NCI-H69 (cell line): ENCODE results near the gene OAT.

Experiments
- DNase-seq: peaks from one replicate; lab custom pipeline; 2025; lab: John Stamatoyannopoulos, UW

Gene OAT

DNA sequence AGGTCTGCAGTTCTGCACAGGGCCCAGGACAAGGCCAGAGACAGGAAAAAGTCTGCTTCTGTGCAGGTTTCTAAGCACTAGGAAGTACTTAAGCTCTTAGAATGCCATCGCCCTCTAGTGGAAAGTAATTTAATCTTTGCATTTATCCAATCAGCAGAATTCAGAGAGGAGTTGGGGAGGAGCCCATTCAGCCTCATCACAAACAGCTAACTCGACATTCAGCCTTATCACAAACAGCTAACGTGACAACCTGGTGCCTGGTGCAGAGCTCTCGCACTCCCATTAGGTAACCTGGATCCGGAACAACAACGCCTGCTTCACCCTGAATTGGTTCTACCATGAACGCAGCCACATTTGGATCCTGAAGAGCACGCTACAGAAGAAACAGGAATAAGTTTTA lies 15.2 kb downstream of the OAT start:
- peak; percentile 68 for DNase-seq

DNA sequence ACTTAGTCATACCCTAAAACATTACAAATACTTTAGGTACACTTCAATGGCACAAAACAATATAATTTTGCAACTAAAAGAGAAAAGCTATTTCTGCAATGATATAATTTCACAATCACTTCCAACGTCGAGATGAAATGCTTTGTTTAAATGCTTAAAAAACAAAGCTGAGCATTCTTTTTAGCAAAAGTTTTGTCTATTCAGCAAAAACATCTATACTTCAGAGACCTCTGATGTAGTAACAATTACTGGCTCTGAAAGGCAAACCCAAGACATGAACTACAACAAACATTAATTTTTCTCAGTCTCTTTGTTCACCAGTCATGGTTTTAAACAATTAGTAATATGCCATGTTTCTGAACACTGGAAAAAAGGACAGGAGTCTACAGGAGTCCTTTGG lies 16.4 kb downstream of the OAT start:
- no peak for DNase-seq

DNA sequence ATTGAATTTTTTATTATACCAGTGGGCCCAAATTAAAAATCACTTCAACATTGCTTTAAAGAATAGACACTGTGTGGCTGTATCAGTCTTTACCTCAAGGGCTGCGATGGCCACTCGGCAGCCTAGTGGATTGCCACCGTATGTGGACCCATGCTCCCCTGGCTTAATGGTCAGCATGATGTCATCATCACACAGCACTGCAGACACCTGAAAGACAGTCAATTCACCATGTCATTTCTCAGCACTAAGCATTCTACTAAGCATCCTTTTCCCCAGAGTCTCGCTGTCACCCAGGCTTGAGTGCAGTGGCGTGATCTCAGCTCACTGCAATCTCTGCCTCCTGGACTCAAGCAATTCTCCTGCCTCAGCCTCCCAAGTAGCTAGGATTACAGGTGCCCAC lies 17.1 kb downstream of the OAT start:
- DNase-seq = no peak

DNA sequence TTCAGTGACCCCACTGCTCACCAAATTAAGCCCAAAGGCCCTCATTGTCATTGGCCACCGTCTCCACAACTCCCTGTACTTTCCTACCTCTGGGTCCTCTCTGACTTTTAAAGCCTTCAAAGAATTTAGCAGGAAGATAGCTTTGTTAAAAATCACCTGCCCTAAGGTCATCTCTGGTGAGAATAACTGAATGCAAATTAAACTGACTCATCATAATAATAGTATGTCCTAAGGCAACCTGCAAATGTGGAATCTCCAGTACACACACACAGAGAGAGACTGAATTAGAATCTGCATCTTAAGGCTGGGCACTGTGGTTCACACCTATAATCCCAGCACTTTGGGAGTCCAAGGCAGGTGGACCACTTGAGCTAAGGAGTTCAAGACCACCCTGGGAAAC lies 24.1 kb downstream of the OAT start:
- no peak for DNase-seq

DNA sequence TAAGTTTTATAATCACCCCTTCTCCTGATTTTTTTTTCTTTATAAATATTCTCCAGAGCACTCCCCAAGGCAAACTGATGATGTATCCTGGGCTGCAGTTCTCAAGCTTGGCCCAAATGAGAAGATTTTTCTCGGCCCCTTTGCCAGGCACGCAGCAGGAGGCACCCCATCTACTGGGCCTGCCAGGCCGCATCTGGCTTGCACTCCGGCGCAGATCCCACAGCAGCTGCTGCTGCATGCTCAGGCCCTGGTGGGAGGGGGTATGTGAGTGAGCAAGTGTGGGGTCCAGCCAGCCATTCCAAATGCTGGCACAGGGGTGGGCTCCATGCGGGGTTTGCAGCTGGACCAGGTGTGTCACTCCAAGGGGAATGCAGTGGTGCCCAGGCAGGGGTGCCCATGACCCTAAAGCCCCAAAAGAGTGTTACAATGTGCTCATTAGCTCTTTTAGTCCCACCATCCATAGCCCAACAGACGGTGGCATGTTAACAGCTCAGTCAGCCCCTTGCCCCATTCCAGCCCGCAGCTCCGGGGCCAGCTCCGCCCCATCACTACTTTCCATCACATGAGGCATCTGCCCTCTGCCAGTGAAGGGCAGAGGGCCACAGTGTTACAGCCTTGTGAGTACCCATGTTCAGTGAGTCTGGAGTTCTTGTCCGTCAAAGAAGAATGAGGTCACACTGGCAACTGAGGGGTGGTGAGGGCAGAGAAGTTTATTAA lies 25.9 kb downstream of the OAT start:
- no peak for DNase-seq

DNA sequence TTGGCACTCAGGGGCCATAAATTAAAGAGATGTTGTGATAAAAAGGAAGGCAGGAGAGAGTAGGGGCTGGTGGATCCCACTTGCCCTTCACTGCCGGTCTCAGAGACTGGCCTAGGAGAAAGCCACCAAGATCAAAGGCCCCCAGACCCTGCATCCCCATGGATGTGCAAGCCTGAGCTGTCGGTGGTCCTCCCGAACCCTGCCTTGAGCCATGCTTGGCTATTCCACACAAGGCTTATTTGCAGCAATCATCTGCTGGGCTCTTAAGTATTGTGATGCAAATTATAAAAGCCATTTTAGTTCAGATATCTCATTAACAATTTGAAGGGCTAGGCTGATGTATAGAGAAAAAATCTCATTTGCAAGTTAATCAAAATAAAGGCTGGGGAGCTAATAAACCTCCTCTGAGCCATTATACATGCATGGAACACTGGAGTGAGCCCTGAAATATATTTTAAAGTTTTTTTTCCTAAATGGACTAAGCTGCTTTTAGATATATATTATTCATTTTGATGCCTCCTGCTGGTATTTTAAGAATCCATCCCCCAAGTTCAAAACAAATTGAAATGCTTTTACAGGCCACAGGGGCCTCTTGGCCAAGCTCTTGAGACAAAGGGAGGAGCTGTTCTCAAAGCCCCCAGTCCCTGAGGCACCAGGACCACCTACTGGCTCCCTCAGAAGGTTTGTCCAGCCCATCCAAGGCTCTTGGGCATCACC lies 28.1 kb downstream of the OAT start:
- DNase-seq = no peak

DNA sequence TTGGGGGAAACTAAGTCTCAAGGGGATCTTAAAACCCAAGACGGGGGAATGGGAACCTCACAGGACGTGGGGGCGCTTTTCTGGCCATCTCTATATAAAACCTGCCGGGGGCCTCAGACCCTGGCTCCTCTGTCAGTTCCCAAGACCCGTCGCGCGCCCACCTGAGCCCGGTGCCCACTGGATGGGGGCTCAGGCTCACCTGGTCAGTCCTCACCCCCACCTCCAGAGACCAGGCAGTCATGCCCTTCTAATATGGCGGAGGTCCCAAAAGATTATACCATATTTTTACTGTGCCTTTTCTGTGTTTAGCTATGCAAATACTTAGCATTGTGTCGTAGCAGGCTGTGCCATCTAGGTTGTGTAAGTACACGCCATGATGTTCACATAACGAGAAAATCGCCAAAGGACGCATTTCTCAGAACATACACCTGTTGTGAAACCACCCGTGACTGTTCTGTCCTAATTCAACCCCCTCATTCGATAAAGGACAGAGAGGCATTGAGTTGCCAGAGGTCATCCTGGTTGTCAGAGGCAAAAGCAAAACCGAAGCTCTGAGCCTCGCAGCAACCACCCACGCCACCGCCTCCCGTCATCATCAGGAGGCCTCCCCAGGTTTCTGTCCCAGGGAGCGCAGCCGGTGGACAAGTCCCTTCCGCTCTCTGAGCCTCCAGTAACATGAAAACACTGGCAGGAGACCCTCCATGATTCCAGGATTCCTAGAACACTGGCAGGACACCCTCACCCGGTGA lies 28.9 kb downstream of the OAT start:
- DNase-seq = no peak

DNA sequence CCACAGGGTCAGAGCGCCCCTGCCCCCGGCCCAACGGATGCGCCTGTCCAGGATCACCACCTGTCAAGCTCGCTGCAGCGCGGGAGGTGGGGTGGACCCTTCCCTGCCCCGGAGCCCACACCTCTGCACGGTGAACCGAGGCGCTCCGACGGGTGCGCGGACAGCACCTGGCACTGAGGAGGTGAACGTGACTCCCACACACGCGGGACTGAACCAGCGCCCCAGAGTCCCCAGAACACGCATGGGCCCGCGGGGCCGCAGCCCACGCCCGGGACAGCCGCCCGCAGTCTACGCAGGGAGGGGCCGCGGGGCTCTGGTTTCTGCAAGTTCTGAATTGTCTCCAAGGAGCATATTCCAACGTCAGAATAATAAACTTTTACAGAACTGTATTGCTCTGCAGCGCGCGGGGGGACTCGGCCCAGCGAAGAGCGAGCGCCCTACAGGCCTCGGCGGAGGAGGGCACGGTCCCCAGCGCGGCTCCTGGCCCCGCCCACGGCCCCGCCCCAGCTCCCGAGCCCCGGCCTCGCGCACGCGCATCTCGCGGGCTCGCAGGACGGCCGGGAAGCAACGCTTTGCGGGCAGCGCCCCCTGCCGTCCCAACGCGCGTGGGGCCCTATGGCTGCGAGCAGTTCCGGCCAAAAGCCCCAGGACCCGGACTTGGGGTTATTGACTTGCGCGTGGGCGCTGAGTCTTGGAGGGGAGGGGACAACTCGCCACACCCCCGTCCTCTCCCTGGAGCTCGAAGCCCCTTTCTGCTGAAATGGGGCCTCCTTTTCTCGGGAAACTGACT lies 29.7 kb downstream of the OAT start:
- DNase-seq = peak; percentile 86

DNA sequence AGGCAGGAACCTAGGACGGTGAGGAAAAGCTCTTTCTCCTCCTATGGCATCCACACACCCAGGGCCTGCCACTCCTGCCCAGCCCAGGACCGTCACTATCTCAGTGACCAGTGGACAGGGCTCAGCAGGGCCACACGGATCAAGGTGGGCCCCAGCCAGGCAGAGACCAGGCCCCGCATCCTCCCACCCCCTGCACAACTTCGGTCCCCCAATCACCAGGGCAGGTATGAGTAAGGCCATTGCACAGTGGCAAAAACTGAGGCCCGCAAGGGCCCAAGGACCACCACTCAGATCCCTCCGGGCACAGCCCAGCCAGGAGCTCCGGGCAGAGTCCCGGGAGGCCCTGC lies 30.3 kb downstream of the OAT start:
- no peak for DNase-seq

DNA sequence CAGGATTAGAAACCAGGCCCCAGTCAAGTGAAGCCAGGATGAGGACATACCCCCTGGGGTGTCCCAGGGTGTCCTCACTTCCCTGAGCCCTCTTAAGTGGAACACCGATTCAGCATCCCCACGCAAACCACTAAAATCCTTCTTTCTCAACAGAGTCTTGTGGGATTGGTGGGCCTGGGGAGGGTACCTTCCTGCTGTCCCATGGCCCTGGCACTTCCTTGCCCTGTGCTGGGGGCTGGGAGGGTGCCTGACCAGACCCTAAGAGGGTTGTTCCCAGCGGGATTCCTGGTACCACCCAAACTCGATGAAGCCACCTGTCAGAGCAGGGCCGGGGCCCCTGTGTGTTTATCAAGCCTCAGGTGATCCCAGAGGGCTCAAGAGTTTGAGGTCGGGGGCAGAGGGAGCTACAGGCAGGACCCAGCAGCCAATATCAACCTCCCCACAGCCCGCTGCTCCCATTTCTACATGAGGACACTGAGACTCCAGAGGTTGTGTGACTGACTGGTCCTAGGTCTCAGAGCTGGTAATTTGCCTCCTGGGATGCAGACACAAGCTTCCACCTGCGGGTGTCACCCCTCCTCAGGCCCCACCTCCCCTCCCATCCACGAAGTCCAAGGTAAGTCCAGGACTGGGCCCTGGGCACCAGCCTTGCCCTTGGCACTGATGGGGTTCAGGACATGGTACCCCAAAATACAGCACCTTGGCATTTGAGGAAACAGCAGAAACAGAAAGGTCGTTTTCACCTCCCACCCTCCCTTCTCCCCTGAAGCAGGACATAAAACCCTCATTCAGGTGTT lies 31.4 kb downstream of the OAT start:
- peak; percentile 8 for DNase-seq

DNA sequence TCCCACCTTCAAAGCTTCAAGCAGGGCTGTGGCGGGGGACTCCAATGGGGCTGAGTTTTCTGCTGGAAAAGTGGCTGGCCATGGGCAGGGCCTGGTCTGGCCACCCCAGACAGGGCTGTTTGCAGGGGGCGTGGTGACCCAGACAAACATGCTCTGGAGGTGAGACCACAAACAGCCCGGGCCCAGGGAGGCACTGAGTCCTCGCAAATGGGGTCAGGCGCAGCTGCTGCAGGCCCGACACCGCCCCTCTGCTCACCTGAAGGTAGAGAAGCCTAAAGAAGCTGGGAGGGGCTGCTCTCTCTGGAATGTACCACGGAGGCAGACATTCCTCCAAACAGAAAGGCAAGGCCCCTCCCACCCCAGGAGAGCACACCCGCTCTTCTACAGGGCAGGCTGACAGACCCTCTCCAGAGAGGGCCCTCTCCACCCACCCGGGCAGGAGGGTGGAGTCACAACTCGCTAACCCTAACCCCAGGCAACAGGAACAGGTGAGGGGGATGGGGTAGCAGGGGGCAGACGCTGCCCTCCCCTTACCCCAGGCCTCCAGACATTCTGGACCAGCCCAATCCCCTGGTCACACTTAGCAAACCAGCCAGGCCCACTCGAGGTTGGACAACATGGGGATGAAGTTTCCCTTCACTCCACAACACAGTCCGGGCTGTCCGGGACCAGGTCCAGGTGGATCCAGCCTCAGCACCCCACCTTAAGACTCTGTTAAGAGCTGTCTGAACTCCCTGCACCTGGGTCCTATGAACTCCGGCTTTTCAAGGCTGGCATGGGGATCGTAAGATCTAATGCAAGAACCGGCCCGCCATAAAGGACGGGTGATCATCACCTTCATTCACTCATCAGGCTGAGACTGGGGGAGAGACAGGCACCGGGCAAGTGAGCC lies 32.3 kb downstream of the OAT start:
- DNase-seq = no peak

DNA sequence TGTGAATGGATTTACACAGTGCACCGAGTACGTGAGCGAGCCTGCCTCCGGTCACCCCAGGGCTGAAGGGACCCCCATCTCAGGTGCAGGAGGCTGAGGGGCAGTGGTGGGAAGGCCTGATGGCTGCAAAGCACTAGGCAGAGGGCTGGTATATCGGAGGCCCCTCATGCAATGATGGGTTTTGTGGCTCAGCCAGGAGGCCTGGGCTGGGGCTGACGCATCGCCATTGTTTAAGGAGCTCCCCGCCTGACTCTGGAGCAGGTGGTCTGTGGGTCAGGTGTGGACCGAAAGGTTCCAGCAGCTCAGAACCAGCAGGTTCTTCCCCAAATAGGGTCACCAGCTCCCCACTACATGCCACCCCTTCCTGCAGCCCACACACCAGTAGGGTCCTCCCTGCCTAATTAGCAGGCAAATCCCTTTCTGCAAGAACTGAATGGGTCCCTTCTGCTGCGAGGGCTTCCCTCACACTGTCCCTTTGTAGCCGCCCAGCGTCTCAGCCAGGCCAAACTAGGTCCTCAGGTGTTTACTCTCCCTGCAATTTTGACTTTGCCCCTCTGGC lies 33.0 kb downstream of the OAT start:
- no peak for DNase-seq

DNA sequence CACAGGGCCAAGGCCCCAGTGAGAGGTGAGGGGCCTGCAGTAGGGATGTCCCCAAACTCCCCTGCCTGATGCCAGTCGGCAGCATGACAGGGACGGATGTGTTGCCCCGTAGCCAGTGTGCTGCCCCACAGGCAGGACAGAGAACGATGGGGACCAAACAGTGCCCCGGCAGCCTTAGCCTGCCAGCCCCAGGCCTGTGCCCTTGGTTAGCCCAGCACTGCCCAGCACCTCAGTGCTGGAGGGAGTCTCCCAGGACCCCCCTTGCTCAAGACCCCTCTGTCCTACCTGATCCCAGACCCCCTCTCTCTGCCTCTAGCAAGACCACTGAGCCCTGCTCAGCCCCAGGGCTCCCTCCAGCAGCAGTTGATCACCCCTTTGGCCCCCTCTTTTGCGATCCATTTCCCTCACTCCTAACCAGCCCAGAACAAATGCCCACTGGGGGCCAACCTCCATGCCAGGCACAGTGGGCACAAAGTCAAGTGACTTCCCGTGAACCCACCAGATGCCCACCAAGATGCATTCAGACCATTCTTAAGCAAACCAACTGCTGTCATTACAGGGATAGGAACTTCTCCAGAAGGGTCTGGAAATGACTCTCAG lies 34.0 kb downstream of the OAT start:
- no peak for DNase-seq

DNA sequence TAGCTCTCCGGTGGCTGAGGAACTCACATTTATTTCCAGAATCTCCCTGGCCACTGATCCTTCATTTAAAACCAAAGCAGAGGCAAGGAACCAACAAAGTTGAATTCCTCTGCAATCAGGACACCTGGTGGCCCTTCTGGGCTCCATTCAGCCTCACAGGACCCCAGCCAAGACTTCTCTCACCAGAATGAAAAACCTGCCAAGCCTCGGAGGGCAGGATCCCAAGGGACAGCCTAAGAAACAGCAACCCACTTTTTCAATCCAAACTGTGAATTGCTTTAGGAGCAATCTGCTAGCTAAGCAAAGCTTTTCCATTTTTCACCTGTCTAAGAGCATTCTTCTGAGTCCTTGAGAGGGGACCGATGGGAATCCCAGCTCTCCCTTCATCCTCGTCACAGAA lies 34.6 kb downstream of the OAT start:
- DNase-seq = no peak

DNA sequence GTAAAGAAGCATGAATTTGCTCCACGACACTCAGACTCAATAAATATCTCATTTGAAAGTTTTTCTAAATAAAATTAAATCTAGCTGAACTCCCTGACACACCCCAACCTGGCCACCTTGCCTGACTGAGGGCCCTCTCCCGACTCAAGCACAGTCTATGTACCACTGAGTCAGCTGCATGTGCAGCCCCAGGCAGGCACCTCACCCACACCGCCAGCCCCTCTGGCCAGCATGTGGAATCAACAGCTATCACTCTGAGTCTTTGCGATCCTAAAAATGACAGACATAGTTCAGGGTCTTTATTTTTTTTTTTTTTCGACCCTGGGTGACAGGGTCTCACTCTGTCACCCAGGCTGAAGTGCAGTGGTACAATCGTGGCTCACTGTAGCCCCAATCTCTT lies 35.2 kb downstream of the OAT start:
- DNase-seq = no peak

DNA sequence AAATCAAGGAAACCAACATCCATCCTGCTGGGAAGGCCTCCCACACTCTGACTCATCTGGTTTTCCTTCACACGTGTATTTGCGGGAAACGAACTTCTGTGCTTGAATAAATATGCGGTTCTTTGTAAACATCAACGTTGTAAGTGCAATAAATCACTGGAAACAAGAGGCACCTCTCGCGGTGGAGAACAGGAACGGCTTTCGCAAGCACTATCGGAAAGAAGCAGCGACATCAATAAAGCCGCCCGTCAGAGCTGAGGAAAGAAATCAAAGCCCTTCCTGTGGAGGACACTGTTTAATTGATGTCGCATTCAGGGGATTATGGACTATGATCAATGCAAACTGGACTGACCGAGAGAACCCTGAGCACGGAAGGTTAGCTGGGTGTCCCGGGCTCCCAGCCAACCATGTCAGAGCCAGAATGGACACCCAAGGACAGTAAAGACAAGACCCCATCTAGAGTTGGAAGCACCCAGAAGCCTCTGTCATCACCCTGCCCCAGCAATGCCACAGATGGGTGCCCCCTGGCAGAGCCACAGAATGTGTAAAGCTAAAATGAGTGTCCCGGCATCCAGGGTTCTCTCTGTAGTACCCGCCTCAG lies 37.6 kb downstream of the OAT start:
- no peak for DNase-seq

DNA sequence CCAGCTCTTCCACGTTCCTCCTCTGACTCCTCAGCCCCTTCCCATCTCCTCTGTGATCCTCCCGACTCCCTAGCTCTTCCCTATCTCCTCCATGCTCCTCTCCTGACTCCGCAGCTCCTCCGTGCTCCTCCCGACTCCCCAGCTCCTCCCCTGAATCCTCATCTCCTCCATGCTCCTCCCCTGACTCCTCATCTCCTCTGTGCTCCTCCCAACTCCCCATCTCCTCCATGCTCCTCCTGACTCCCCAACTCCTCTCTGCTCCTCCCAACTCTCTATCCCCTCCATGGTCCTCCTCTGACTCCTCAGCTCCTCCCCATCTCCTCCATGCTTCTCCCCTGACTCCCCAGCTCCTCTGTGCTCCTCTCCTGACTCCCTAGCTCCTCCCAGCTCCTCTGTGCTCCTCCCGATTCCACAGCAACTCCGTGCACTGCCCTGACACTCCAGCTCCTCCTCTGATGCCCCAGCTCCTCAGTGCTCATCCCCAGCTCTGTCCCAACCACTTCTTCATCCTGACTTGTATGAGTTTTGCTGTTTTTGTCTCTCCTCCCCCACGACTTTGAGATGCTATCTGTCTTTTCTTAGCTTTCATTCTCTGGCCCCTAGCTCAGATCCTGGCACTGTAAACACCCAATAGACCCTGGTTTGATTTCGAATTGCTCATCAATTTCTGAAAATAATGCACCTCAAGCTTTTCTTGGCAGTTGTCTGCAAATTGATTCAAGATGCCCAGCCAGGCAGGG lies 38.3 kb downstream of the OAT start:
- DNase-seq = no peak

DNA sequence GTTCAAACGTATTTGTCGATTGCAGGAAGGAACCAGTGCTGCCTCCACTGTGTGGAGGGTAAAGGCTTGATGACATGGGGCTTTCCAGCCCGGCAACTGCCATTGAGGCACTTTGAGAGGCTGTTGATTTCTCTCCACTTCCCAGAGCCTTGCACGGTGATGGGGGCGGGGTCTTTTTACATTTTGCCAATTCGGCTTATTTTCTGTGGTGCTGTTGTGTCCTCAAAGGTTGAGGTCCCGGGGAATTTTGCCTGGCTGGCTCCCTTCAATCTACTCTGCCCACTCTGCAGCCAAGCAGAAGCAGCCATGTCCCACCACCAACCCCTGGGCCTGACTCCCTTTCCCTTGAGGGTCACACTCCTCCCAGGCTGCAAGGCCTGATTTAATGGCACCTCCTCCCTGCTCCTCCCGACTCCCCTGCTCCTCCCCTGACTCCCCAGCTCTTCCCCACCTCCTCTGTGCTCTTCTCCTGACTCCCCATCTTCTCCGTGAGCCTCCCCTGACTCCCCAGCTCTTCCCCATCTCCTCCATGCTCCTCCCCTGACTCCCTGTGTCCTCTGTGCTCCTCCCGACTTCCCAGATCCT lies 39.0 kb downstream of the OAT start:
- DNase-seq = no peak
